ENCODE results near the gene HIVEP3.

The HIVEP3 gene

GRCh38 chr1:41530411-41530810, 388.3 kb downstream of the HIVEP3 start:
- no peak overlapping the region for H3K27ac ChIP-seq
- TF ChIP-seq, protein P1, sequence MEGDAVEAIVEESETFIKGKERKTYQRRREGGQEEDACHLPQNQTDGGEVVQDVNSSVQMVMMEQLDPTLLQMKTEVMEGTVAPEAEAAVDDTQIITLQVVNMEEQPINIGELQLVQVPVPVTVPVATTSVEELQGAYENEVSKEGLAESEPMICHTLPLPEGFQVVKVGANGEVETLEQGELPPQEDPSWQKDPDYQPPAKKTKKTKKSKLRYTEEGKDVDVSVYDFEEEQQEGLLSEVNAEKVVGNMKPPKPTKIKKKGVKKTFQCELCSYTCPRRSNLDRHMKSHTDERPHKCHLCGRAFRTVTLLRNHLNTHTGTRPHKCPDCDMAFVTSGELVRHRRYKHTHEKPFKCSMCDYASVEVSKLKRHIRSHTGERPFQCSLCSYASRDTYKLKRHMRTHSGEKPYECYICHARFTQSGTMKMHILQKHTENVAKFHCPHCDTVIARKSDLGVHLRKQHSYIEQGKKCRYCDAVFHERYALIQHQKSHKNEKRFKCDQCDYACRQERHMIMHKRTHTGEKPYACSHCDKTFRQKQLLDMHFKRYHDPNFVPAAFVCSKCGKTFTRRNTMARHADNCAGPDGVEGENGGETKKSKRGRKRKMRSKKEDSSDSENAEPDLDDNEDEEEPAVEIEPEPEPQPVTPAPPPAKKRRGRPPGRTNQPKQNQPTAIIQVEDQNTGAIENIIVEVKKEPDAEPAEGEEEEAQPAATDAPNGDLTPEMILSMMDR (conservative IDR thresholded peaks at IDR 0.05; ENCODE audit: low read depth, low read length), result no peak
- no peaks in the 10 kb centered on the region for H3K79me2 ChIP-seq (ENCODE audit: insufficient read depth, low read depth)
- no peaks in the 10 kb centered on the region for H3K4me1 ChIP-seq (ENCODE audit: low read depth, poor library complexity, severe bottlenecking)
- no peaks in the 10 kb centered on the region for H4K20me1 ChIP-seq (ENCODE audit: insufficient read depth)
- H2AFZ ChIP-seq (ENCODE audit: low read depth), result no peak overlapping the region
- H3K4me2 ChIP-seq, result no peak overlapping the region
- H3K27me3 ChIP-seq (ENCODE audit: insufficient read depth, low read depth), result no peaks in the 10 kb centered on the region
- no peak overlapping the region for H3K4me3 ChIP-seq (IDR thresholded peaks at IDR 0.05; ENCODE audit: insufficient read depth, low read depth, low read length)
- H3K9ac ChIP-seq, result no peak overlapping the region
- no peaks in the 10 kb centered on the region for H3K36me3 ChIP-seq (ENCODE audit: insufficient read depth)

DNA sequence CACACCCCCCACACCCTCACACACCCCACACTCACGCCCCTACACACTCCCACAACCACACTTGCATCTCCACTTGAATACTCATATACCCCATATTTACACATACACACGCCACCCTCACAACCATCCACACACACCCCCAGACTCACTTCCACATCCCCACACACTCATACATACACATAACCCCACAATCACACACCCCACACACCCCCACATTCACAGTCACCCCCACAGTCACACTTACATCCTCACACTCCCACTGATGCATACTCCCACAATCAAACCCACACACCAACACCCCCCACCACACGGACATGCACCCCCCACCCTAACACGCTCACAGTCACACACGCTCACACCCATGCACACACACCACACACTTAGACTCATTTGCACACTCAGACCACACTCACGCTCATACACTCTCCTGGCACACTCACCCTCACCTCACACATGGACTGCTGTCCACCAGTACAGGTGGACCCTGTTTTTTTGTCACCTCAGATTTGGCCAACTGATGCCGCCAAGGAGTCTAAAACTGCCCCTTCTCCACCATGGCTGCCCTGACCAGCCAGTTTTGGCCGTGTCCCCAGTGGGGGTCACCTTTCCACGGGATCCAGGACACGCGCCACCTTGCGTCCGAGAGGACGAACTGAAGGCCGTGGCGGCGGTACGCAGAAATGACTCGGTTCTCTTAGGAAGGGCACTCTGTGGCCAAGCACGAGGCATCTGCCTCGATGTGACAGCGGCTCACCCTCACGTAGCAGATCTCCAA, 388.9 kb downstream of the HIVEP3 start:
- H3K4me3 ChIP-seq (IDR thresholded peaks at IDR 0.05; ENCODE audit: insufficient read depth, low read depth, low read length), result no peak overlapping the region
- no peaks in the 10 kb centered on the region for H4K20me1 ChIP-seq (ENCODE audit: insufficient read depth)
- H3K9ac ChIP-seq, result no peak overlapping the region

DNA sequence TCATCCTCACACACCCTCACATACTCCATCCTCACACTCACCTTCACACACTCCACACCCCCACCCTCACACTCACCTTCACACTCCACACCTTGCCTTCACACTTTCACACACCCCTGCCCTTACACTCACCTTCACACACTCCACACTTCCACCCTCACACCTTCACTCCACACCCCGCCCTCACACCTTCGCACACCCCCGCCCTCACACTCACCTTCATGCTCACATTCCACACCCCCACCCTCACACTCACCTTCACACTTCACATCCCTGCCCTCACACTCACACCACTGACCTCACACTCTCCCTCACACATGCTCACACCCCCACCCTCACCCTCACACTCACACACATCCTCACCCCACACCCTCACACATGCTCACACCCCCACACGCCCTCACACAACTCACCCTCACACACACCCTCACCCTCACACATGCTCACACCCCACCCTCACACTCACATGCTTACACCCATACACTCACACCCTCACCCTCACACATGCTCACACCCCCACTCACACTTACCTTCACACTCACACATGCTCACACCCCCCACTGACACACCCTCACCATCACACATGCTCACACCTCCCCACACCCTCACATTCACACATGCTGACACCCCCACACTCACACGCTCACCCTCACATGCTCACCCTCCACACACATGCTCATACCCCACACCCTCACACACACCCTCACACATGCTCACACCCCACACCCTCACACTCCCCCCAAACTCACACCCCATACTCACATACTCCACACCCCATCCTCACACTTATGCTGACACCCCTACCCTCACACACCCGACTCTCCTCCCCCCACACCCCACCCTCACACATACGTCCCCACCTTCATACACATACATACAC, 389.8 kb downstream of the HIVEP3 start:
- TF ChIP-seq, protein P1 (conservative IDR thresholded peaks at IDR 0.05; ENCODE audit: low read depth, low read length), result no peak
- Histone ChIP-seq H3K27ac (no peak overlapping the region), H3K4me1 (ENCODE audit: low read depth, poor library complexity, severe bottlenecking) (no peaks in the 10 kb centered on the region), H3K79me2 (ENCODE audit: insufficient read depth, low read depth) (no peaks in the 10 kb centered on the region), H3K27me3 (ENCODE audit: insufficient read depth, low read depth) (no peaks in the 10 kb centered on the region), H2AFZ (ENCODE audit: low read depth) (no peak overlapping the region), H3K4me2 (no peak overlapping the region), H3K4me3 (IDR thresholded peaks at IDR 0.05; ENCODE audit: insufficient read depth, low read depth, low read length) (no peak overlapping the region), H4K20me1 (ENCODE audit: insufficient read depth) (no peaks in the 10 kb centered on the region), H3K36me3 (ENCODE audit: insufficient read depth) (no peaks in the 10 kb centered on the region), H3K9ac (no peak overlapping the region)

More for the DNA sequence above, 388.9 kb downstream of the HIVEP3 start:
- H3K4me1 ChIP-seq (ENCODE audit: low read depth, poor library complexity, severe bottlenecking), result no peaks in the 10 kb centered on the region
- no peak overlapping the region for H3K4me2 ChIP-seq
- H3K36me3 ChIP-seq (ENCODE audit: insufficient read depth), result no peaks in the 10 kb centered on the region
- H2AFZ ChIP-seq (ENCODE audit: low read depth), result no peak overlapping the region
- no peaks in the 10 kb centered on the region for H3K27me3 ChIP-seq (ENCODE audit: insufficient read depth, low read depth)
- no peaks in the 10 kb centered on the region for H3K79me2 ChIP-seq (ENCODE audit: insufficient read depth, low read depth)
- H3K27ac ChIP-seq, result no peak overlapping the region
- TF ChIP-seq, protein P1 (conservative IDR thresholded peaks at IDR 0.05; ENCODE audit: low read depth, low read length), result no peak

DNA sequence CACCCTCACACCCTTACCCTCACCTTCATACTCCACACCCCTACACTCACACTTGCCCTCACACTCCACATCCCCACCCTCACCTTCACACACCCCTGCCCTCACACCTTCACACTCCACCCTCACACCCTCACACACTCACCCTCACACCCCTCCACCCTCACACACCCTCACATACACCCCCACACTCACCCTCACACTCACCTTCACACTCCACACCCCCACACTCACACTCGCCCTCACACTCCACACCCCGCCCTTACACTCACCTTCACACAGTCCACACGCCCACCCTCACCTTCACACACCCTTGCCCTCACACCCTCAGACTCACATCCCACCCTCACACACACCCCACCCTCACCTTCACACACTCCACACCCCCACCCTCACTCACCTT, 390.6 kb downstream of the HIVEP3 start:
- Histone ChIP-seq H3K4me3 (IDR thresholded peaks at IDR 0.05; ENCODE audit: insufficient read depth, low read depth, low read length) (no peak overlapping the region), H3K4me1 (ENCODE audit: low read depth, poor library complexity, severe bottlenecking) (no peaks in the 10 kb centered on the region), H3K27me3 (ENCODE audit: insufficient read depth, low read depth) (no peaks in the 10 kb centered on the region), H3K4me2 (no peak overlapping the region), H3K36me3 (ENCODE audit: insufficient read depth) (no peaks in the 10 kb centered on the region), H3K27ac (no peak overlapping the region), H4K20me1 (ENCODE audit: insufficient read depth) (no peaks in the 10 kb centered on the region), H2AFZ (ENCODE audit: low read depth) (no peak overlapping the region), H3K9ac (no peak overlapping the region), H3K79me2 (ENCODE audit: insufficient read depth, low read depth) (no peaks in the 10 kb centered on the region)
- TF ChIP-seq, protein P1 (conservative IDR thresholded peaks at IDR 0.05; ENCODE audit: low read depth, low read length), result no peak

Measured in KMS-11 (cell line).